ENCODE data around the gene GPR146.

GRCh38 chr7:1009747-1010146 lies 34.6 kb upstream of the GPR146 start:
- TF ChIP-seq EZH2phosphoT487 (IDR thresholded peaks at IDR 0.05; ENCODE audit: insufficient read depth, low read depth) (no peak), EZH2 (IDR thresholded peaks at IDR 0.05; ENCODE audit: insufficient read depth, poor library complexity, severe bottlenecking) (no peak)

Data from GM23248 (cell line).